ENCODE results near the gene PTPRD. TPM values are rescaled to one million over a fixed set of nuclear protein-coding genes. Genes with fewer than 3 reads are reported as not detected.

PTPRD gene
- total RNA-seq, 3 donors from 2014 or later (not counting 1 experiment from before 2014, with no cell fraction given), result 0.05 to 0.68 TPM; not detected in 1

DNA sequence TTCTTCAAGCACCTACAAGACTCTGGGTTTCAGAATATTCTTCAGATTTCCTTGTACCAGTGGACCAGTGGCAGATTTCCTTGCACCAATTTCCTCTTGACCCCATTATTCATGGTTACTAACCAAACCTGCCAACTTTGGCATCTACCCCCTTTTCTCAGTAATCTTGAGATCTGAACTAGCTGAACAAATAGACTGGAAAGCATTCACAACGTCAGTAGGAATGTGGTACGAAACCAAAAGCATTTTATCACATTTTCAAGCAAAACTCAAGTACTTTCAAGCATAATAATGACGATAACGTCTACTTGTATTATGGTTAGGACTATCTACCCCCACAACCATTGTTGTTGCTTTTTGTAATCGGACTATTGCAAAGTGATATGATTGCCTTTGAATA lies 1217.3 kb downstream of the PTPRD start:
- Histone ChIP-seq H3K4me3 (ENCODE audit: low read length) (no peak overlapping the region), H3K27me3 (ENCODE audit: control insufficient read depth, insufficient read depth, low read length) (no peaks in the 10 kb centered on the region), H3K36me3 (ENCODE audit: control insufficient read depth, insufficient read depth, low read length) (no peaks in the 10 kb centered on the region), H3K4me1 (ENCODE audit: control insufficient read depth, insufficient read depth, low read length) (no peaks in the 10 kb centered on the region), H3K9me3 (ENCODE audit: control insufficient read depth, insufficient read depth, low read length) (no peaks in the 10 kb centered on the region), H3K27ac (ENCODE audit: low read length) (no peak overlapping the region)
- DNase-seq (no peak), ATAC-seq (no peak)
- intact Hi-C loops (cut with micrococcal nuclease), result no loop called here
- no peaks in the 10 kb centered on the region for H3K27me3 Mint-ChIP-seq (ENCODE audit: low read depth in 2 of 2)
- no peak overlapping the region for H3K27ac Mint-ChIP-seq
- H3K36me3 Mint-ChIP-seq, result no peaks in the 10 kb centered on the region
- H3K4me3 Mint-ChIP-seq, result no peak overlapping the region
- H3K4me1 Mint-ChIP-seq, result no peaks in the 10 kb centered on the region
- 75% methylated on average over 2 of the region's 5 CpGs for WGBS (ENCODE audit: insufficient coverage)
- TF ChIP-seq, protein P1, sequence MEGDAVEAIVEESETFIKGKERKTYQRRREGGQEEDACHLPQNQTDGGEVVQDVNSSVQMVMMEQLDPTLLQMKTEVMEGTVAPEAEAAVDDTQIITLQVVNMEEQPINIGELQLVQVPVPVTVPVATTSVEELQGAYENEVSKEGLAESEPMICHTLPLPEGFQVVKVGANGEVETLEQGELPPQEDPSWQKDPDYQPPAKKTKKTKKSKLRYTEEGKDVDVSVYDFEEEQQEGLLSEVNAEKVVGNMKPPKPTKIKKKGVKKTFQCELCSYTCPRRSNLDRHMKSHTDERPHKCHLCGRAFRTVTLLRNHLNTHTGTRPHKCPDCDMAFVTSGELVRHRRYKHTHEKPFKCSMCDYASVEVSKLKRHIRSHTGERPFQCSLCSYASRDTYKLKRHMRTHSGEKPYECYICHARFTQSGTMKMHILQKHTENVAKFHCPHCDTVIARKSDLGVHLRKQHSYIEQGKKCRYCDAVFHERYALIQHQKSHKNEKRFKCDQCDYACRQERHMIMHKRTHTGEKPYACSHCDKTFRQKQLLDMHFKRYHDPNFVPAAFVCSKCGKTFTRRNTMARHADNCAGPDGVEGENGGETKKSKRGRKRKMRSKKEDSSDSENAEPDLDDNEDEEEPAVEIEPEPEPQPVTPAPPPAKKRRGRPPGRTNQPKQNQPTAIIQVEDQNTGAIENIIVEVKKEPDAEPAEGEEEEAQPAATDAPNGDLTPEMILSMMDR (IDR thresholded peaks at IDR 0.05), result no peak
- H3K9me3 Mint-ChIP-seq, result peaks cover 10 to 11% of the 10 kb centered on the region in 2 donors

DNA sequence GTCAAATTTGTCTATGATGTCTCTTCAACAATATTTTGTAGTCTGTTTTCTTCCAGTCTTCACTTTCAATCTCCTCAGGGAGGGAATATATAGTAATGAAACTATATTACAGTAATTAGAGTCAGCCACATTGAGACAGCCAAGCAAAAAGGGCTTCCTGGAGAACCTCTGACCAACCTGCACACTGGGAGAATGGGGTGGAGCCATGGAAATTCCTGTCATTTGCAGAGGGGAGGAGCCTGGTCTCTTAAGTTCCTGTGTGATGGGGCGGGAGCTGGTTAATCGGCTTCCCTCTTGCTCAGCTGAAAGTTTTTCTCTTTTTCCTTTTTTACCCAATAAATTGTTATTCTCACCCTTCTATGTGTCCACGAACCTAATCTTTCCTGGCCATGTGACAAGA lies 1220.0 kb downstream of the PTPRD start:
- ATAC-seq, result no peak
- H3K27ac ChIP-seq (ENCODE audit: low read length), result no peak overlapping the region
- intact Hi-C loops (cut with micrococcal nuclease), result no loop called here
- DNase-seq, result no peak
- no peaks in the 10 kb centered on the region for H3K36me3 Mint-ChIP-seq
- H3K27ac Mint-ChIP-seq, result no peak overlapping the region
- no peak overlapping the region for H3K4me3 Mint-ChIP-seq
- 81% methylated on average over 3 of the region's 3 CpGs for WGBS (ENCODE audit: insufficient coverage)
- no peak overlapping the region for H3K4me3 ChIP-seq (ENCODE audit: low read length)
- no peaks in the 10 kb centered on the region for H3K27me3 ChIP-seq (ENCODE audit: control insufficient read depth, insufficient read depth, low read length)
- no peaks in the 10 kb centered on the region for H3K4me1 ChIP-seq (ENCODE audit: control insufficient read depth, insufficient read depth, low read length)
- TF ChIP-seq, protein P1 (IDR thresholded peaks at IDR 0.05), result no peak
- H3K27me3 Mint-ChIP-seq (ENCODE audit: low read depth in 2 of 2), result no peaks in the 10 kb centered on the region
- H3K36me3 ChIP-seq (ENCODE audit: control insufficient read depth, insufficient read depth, low read length), result no peaks in the 10 kb centered on the region
- no peaks in the 10 kb centered on the region for H3K4me1 Mint-ChIP-seq
- no peaks in the 10 kb centered on the region for H3K9me3 ChIP-seq (ENCODE audit: control insufficient read depth, insufficient read depth, low read length)
- H3K9me3 Mint-ChIP-seq, result peaks cover 13 to 14% of the 10 kb centered on the region in 2 donors

DNA sequence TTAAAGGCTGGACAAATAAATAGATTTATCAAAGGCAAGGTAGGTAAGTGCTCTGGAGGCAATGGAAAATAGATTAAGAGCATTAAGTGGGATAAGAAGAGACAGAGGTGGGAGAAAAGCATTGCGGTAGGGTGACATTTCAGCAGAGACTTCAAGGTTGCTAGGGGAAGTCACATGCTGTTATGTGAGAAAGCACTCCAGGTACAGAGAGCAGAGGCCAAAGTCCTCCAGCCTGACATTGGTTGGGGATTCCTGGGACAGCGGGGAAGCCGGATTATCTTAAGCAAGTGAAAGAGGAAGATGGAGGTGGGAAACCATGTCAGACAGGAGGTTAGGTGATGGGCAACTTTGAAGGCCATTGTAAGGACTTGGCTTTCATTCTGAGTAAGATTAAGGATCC lies 1222.9 kb downstream of the PTPRD start:
- no peak overlapping the region for H3K27ac Mint-ChIP-seq
- peaks cover 9 to 10% of the 10 kb centered on the region in 2 donors for H3K9me3 Mint-ChIP-seq
- WGBS (ENCODE audit: insufficient coverage), result 98% methylated on average over 3 of the region's 3 CpGs
- TF ChIP-seq, protein P1 (IDR thresholded peaks at IDR 0.05), result no peak
- Histone ChIP-seq H3K27me3 (ENCODE audit: control insufficient read depth, insufficient read depth, low read length) (no peaks in the 10 kb centered on the region), H3K36me3 (ENCODE audit: control insufficient read depth, insufficient read depth, low read length) (no peaks in the 10 kb centered on the region), H3K4me1 (ENCODE audit: control insufficient read depth, insufficient read depth, low read length) (no peaks in the 10 kb centered on the region), H3K4me3 (ENCODE audit: low read length) (no peak overlapping the region), H3K9me3 (ENCODE audit: control insufficient read depth, insufficient read depth, low read length) (no peaks in the 10 kb centered on the region), H3K27ac (ENCODE audit: low read length) (no peak overlapping the region)
- no peaks in the 10 kb centered on the region for H3K27me3 Mint-ChIP-seq (ENCODE audit: low read depth in 2 of 2)
- no peak overlapping the region for H3K4me3 Mint-ChIP-seq
- intact Hi-C loops (cut with micrococcal nuclease), result no loop called here
- no peak for ATAC-seq
- H3K4me1 Mint-ChIP-seq, result no peaks in the 10 kb centered on the region
- DNase-seq, result no peak
- H3K36me3 Mint-ChIP-seq, result no peaks in the 10 kb centered on the region

DNA sequence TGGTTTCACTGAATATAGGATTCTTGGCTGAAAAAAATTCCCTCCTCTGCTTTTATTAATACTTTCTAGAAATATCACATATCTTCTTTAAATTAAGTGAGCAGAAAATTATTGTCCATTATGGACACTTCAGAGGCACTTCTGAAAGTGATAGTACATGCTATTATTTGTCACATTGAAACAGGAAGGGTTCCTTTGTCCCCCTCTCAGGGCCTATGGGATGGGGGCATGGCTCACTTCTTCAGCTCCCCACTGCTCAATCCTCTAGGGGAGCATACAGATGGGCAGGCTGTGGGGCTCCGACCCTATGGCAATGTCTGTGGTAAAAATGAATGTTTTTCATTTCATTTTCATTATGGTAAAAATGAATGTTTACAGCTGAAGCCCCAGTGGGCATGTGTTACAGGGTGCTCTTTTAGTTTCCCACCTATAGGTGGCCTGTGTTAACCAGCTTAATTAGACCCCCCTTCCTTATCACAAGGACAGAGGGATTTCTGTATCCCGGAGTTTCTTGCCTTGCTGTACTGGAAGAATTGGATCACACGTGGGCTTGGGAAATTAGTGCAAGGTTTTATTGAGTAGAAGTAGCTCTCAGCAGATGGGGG lies 1225.2 kb downstream of the PTPRD start:
- ATAC-seq (no peak), DNase-seq (no peak)
- Histone ChIP-seq H3K9me3 (ENCODE audit: control insufficient read depth, insufficient read depth, low read length) (no peaks in the 10 kb centered on the region), H3K4me3 (ENCODE audit: low read length) (no peak overlapping the region), H3K27ac (ENCODE audit: low read length) (no peak overlapping the region), H3K4me1 (ENCODE audit: control insufficient read depth, insufficient read depth, low read length) (no peaks in the 10 kb centered on the region), H3K27me3 (ENCODE audit: control insufficient read depth, insufficient read depth, low read length) (no peaks in the 10 kb centered on the region), H3K36me3 (ENCODE audit: control insufficient read depth, insufficient read depth, low read length) (no peaks in the 10 kb centered on the region)
- Mint-ChIP-seq H3K4me3 (no peak overlapping the region), H3K27me3 (ENCODE audit: low read depth in 2 of 2) (no peaks in the 10 kb centered on the region), H3K27ac (no peak overlapping the region), H3K4me1 (no peaks in the 10 kb centered on the region), H3K9me3 (peaks cover 9 to 10% of the 10 kb centered on the region in 2 donors), H3K36me3 (peaks cover under 1% of the 10 kb centered on the region)
- TF ChIP-seq, protein P1 (IDR thresholded peaks at IDR 0.05), result no peak
- intact Hi-C loops (cut with micrococcal nuclease), result no loop called here
- WGBS (ENCODE audit: insufficient coverage), result 57% methylated on average over 3 of the region's 3 CpGs
